ENCODE measurements around the gene DIP2C.

DIP2C gene

DNA sequence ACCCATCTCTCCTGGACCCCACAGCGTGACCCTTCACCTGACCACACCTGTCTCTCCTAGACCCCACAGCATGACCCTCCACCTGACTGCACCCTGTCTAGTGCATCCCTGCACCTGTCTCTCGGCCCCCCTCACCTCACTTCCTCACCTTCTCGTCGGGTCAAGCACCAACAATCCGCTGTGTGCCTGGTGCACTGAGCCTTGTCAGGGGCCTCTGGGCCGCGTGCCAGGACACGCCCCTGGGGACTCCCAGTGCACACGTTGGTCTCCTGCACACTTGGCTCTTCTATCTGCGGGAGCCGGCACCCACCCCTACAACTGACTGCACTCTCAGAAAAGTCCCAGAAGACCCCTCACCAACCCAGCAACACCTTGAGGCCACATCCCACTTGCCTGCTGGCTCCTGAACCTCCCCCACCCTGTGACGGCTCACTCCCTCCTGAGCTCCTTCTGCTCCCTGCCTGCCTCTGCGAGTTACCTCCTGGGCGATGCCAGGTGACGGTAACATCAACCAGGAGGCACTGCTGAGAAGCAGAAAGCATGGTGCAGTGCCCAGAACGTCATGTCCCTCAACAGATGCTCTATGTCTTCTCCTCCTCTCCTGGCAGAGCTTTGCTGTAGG is 147.6 kb downstream of the DIP2C start:
- in situ Hi-C loops (cut with MboI; ENCODE audit: low pct_unique_long_range_greater_than_20kb, low sequenced_read_pairs, unreplicated experiment): no loop called here
- no peak for DNase-seq (ENCODE audit: low spot score)
- TF ChIP-seq, protein P1, sequence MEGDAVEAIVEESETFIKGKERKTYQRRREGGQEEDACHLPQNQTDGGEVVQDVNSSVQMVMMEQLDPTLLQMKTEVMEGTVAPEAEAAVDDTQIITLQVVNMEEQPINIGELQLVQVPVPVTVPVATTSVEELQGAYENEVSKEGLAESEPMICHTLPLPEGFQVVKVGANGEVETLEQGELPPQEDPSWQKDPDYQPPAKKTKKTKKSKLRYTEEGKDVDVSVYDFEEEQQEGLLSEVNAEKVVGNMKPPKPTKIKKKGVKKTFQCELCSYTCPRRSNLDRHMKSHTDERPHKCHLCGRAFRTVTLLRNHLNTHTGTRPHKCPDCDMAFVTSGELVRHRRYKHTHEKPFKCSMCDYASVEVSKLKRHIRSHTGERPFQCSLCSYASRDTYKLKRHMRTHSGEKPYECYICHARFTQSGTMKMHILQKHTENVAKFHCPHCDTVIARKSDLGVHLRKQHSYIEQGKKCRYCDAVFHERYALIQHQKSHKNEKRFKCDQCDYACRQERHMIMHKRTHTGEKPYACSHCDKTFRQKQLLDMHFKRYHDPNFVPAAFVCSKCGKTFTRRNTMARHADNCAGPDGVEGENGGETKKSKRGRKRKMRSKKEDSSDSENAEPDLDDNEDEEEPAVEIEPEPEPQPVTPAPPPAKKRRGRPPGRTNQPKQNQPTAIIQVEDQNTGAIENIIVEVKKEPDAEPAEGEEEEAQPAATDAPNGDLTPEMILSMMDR (IDR thresholded peaks at IDR 0.05; ENCODE audit: extremely low read depth, insufficient read depth, missing control alignments): no peak

DNA sequence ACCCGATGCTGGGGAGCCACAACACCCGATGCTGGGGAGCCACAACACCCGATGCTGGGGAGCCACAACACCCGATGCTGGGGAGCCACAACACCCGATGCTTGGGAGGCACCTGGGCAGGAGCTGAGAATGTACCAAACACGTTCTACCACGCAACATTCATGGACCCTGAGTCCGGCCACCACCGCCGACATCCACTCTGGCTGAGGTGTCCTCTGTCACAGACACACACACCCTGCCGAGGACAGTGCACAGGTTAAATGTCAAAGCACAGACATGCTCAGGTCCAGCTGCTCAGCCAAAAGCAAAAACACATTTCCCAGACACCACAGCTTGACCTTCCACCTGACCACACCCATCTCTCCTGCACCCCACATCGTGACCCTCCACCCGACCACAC is 148.4 kb downstream of the DIP2C start:
- no peak for DNase-seq (ENCODE audit: low spot score)
- in situ Hi-C loops (cut with MboI; ENCODE audit: low pct_unique_long_range_greater_than_20kb, low sequenced_read_pairs, unreplicated experiment): no loop called here
- TF ChIP-seq, protein P1 (IDR thresholded peaks at IDR 0.05; ENCODE audit: extremely low read depth, insufficient read depth, missing control alignments): no peak

DNA sequence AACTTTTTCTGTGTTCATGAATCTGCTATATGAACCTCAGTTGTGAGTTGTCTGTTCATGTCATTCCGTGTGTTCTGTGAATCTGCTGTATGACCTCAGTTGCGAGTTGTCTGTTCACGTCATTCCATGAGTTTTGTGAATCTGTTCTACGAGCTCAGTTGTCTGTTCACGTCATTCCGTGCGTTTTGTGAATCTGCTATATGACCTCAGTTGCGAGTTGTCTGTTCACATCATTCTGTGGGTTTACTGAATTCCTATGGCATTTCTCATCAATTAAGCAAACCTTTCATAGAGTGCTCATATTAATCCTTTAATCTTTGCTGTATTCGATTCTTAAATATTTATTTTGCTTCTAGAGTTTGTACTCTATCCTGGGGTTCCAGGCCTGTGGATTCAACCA is 150.6 kb downstream of the DIP2C start:
- TF ChIP-seq, protein P1 (IDR thresholded peaks at IDR 0.05; ENCODE audit: extremely low read depth, insufficient read depth, missing control alignments): no peak
- DNase-seq (ENCODE audit: low spot score): no peak
- in situ Hi-C loops (cut with MboI; ENCODE audit: low pct_unique_long_range_greater_than_20kb, low sequenced_read_pairs, unreplicated experiment): no loop called here

DNA sequence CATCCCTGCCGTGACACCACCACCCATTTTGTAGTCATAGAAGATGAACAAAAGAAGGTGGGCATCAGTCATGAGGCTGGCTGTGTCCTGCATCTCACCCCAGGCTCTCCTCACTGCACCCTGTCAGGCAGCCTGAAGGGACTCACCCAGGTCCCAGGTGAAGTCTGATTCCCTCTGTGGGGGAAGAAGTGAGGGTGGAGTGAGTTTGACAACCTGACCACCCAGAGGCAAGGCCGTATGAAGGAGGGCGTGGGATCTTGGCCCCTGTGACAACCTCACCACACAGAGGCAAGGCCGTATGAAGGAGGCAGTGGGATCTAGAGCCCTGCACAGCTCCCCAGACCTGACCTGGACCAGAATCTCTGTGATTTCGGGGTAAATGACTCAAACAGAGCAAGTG is 152.5 kb downstream of the DIP2C start:
- no peak for DNase-seq (ENCODE audit: low spot score)
- TF ChIP-seq, protein P1 (IDR thresholded peaks at IDR 0.05; ENCODE audit: extremely low read depth, insufficient read depth, missing control alignments): no peak
- in situ Hi-C loops (cut with MboI; ENCODE audit: low pct_unique_long_range_greater_than_20kb, low sequenced_read_pairs, unreplicated experiment): no loop called here

DNA sequence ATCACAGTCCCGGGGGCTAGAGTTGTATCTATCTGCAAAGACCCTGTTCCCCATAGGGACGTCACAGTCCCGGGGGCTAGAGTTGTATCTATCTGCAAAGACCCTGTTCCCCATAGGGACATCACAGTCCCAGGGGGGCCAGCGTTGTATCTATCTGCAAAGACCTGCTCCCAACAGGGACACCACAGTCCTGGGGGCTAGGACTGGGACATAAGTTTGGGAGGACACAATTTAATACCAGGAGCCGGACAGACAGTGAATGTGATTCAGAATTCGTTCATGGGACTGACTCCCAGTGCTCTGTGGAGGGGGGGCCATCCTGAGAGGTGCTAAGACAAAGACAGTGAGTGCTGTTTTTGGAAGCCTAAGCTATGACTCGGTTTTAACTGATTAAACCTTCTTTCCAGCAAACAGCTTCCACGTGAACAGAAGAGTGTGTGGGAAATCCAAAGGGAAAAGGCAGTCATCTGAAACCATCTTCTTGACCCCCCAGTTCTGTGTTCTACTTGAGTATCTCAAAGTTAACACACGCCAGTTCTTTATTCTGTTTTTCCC is 153.0 kb downstream of the DIP2C start:
- in situ Hi-C loops (cut with MboI; ENCODE audit: low pct_unique_long_range_greater_than_20kb, low sequenced_read_pairs, unreplicated experiment): no loop called here
- no peak for DNase-seq (ENCODE audit: low spot score)
- TF ChIP-seq, protein P1 (IDR thresholded peaks at IDR 0.05; ENCODE audit: extremely low read depth, insufficient read depth, missing control alignments): no peak

DNA sequence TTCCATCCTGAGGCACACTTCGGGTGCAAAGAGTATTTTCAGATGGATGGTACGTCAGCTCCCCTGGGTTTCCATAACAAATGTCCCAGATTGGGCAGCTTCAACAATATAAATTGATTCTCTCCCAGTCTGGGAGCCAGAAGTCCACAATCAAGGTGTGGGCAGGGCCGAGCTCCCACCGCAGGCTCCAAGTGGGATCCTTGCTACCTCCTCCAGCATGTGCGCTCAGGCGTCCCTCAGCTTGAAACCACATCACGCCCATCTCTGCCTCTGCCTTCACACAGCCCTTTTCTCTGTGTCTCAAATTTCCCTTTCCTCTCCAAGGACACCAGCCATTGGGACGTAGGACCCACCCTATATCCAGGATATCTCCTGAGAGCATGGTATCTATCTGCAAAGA is 153.5 kb downstream of the DIP2C start:
- TF ChIP-seq, protein P1 (IDR thresholded peaks at IDR 0.05; ENCODE audit: extremely low read depth, insufficient read depth, missing control alignments): no peak
- no peak for DNase-seq (ENCODE audit: low spot score)
- in situ Hi-C loops (cut with MboI; ENCODE audit: low pct_unique_long_range_greater_than_20kb, low sequenced_read_pairs, unreplicated experiment): no loop called here
